Neuronal stem cell (in vitro differentiated cells): ENCODE measurements around the gene ULK4.

Source experiments
- DNase-seq: peaks from one replicate; pipeline ENCODE4 v3.0.0-alpha.2; 2013; ENCODE audit warnings: low spot score
- H2AFZ ChIP-seq: one replicate; pipeline ENCODE4 v1.6.1; 2013; ENCODE audit warnings: mild to moderate bottlenecking, low read length, inconsistent platforms
- H2AK5ac ChIP-seq: 2 replicates; pipeline ENCODE4 v1.6.1; 2013; ENCODE audit warnings: low read depth, mild to moderate bottlenecking, inconsistent platforms, low read length, moderate library complexity, mixed read lengths
- H2BK120ac ChIP-seq: 2 replicates; pipeline ENCODE4 v1.6.1; 2013; ENCODE audit warnings: low read depth, mild to moderate bottlenecking, inconsistent platforms, low read length, moderate library complexity, mixed read lengths
- H2BK12ac ChIP-seq: one replicate; pipeline ENCODE4 v1.6.1; 2013; ENCODE audit warnings: low read length, inconsistent platforms
- H2BK15ac ChIP-seq: 2 replicates; pipeline ENCODE4 v1.6.1; 2013; ENCODE audit warnings: mild to moderate bottlenecking, low read length, inconsistent platforms, mixed read lengths
- H2BK5ac ChIP-seq: one replicate; pipeline ENCODE4 v1.6.1; 2013; ENCODE audit warnings: inconsistent platforms, mild to moderate bottlenecking, low read length, moderate library complexity
- H3K14ac ChIP-seq: one replicate; pipeline ENCODE4 v1.6.1; 2013; ENCODE audit warnings: low read length, inconsistent platforms
- H3K18ac ChIP-seq: 2 replicates; pipeline ENCODE4 v1.6.1; 2013; ENCODE audit warnings: low read length, inconsistent platforms
- H3K23ac ChIP-seq: 2 replicates; pipeline ENCODE4 v1.6.1; 2013; ENCODE audit warnings: low read depth, mild to moderate bottlenecking, mixed read lengths, low read length, inconsistent platforms; ENCODE audit not compliant: poor library complexity
- H3K27ac ChIP-seq: replicated peaks from 3 replicates; pipeline ENCODE4 v1.5.1; 2013; ENCODE audit warnings: low read length, inconsistent platforms
- H3K27me3 ChIP-seq, 3 experiments: 2 replicates each; pipeline ENCODE4 v1.6.1; 2013; ENCODE audit warnings: low read length in 3 of 3, mild to moderate bottlenecking in 2 of 3, inconsistent platforms in 1 of 3, low read depth in 1 of 3, mixed read lengths in 1 of 3, moderate library complexity in 1 of 3; ENCODE audit not compliant: control insufficient read depth in 3 of 3, insufficient read depth in 3 of 3
- H3K36me3 ChIP-seq, 2 donors: replicated peaks in 1 of 2; 2 replicates each; pipeline ENCODE4 v1.6.1; 2013; ENCODE audit warnings: low read length in 2 of 2; ENCODE audit not compliant: control insufficient read depth in 2 of 2, insufficient read depth in 2 of 2
- H3K4ac ChIP-seq: 2 replicates; pipeline ENCODE4 v1.6.1; 2013; ENCODE audit warnings: inconsistent platforms, mild to moderate bottlenecking, low read length, moderate library complexity
- H3K4me1 ChIP-seq, 2 donors: 1 replicate in 1 of 2; 2 replicates in 1 of 2; pipeline ENCODE4 v1.6.1; 2013; ENCODE audit warnings: low read length in 2 of 2, low read depth in 1 of 2; ENCODE audit not compliant: control insufficient read depth in 2 of 2, insufficient read depth in 1 of 2
- H3K4me2 ChIP-seq: one replicate; pipeline ENCODE4 v1.6.1; 2013; ENCODE audit warnings: mild to moderate bottlenecking, low read length, inconsistent platforms; ENCODE audit not compliant: insufficient read depth, poor library complexity, severe bottlenecking
- H3K4me3 ChIP-seq, 2 donors: 2 replicates each; pipeline ENCODE4 v1.5.1; 2013; ENCODE audit warnings: low read length in 2 of 2, mild to moderate bottlenecking in 2 of 2, inconsistent platforms in 1 of 2, moderate library complexity in 1 of 2
- H3K79me1 ChIP-seq: one replicate; pipeline ENCODE4 v1.6.1; 2013; ENCODE audit warnings: low read depth, mild to moderate bottlenecking, inconsistent platforms, low read length, moderate library complexity
- H3K9ac ChIP-seq: one replicate; pipeline ENCODE4 v1.6.1; 2013; ENCODE audit warnings: mild to moderate bottlenecking, low read depth, low read length, inconsistent platforms; ENCODE audit not compliant: poor library complexity
- H3K9me3 ChIP-seq, 2 donors: replicated peaks in 1 of 2; 2 replicates each; pipeline versions ENCODE3 to v1.6.1; 2013; ENCODE audit warnings: low read length in 2 of 2, mild to moderate bottlenecking in 2 of 2, inconsistent platforms in 1 of 2, low read depth in 1 of 2, mixed read lengths in 1 of 2, moderate library complexity in 1 of 2; ENCODE audit not compliant: control insufficient read depth in 2 of 2, insufficient read depth in 1 of 2
- H4K8ac ChIP-seq: one replicate; pipeline ENCODE4 v1.6.1; 2013; ENCODE audit warnings: low read depth, mild to moderate bottlenecking, inconsistent platforms, low read length, moderate library complexity
- H4K91ac ChIP-seq: one replicate; pipeline ENCODE4 v1.6.1; 2013; ENCODE audit warnings: low read length, low read depth, mild to moderate bottlenecking, inconsistent platforms; ENCODE audit not compliant: poor library complexity
- WGBS, 2 donors: extraction: QIAGEN DNeasy Blood & Tissue Kit; methylation state at CpG; one replicate each; pipeline ENCODE4 v1.1.7; 2013; ENCODE audit warnings: missing lambda C conversion rate in 2 of 2, mixed read lengths in 1 of 2; ENCODE audit not compliant: insufficient read length in 2 of 2, insufficient replicate concordance in 1 of 2; ENCODE audit errors: extremely low coverage in 2 of 2; 5-methylcytosine and 5-hydroxymethylcytosine counted together

Gene ULK4

DNA sequence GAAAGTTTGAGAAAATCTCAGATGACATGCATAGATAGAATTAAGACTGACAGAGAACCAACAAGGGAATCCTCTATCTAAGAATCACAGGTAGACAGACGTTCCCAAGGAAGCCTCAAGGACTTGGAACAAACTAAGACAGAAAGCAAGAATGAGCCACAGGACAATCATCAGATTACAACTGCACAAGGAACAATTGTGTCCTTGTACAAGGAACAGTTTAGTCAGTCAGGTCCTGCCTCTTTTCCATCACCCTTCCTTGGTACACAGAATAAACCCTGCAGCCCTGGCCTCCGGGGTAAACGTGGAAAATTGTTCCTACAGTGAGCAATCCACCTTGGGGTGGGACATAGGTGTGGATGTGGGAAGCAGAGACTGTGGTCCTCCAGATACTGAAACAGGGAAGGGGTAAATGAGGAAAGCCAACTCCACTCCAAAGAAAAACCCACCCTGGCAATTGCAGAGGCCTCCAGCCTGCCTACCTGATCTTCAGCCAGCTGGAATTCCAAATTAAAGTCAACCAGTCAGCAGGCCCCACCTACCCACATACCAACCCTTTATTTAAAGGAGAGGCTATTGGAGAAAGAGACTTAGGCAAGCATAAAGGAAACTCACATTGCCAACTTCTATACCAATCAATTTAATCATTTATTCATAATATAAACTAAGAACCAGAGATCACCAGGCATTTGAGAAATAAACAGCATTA lies 73.4 kb downstream of the ULK4 start:
- Histone ChIP-seq H2BK120ac (no peak overlapping the region), H3K18ac (peak overlapping the region; percentile 80), H2AK5ac (no peak overlapping the region), H3K9ac (peak overlapping the region; percentile 30), H2AFZ (no peak overlapping the region), H3K14ac (no peak overlapping the region), H3K36me3 (no peaks in the 10 kb centered on the region), H3K4me1 (peaks cover 0 to 4% of the 10 kb centered on the region in 2 donors), H3K23ac (no peak overlapping the region), H3K4me3 (no peak overlapping the region), H4K91ac (no peak overlapping the region), H3K27me3 (peaks cover 0 to 2% (median 0%) of the 10 kb centered on the region in 3 experiments), H3K4me2 (no peak overlapping the region), H2BK12ac (no peak overlapping the region), H3K9me3 (peaks cover 0 to 3% of the 10 kb centered on the region in 2 donors), H2BK5ac (no peak overlapping the region), H3K4ac (no peak overlapping the region), H3K27ac (peak overlapping the region; percentile 74), H3K79me1 (no peaks in the 10 kb centered on the region), H2BK15ac (no peak overlapping the region), H4K8ac (no peak overlapping the region)
- no peak for DNase-seq
- no CpG with 5 or more reads among the region's 3 CpGs for WGBS, 2 donors

DNA sequence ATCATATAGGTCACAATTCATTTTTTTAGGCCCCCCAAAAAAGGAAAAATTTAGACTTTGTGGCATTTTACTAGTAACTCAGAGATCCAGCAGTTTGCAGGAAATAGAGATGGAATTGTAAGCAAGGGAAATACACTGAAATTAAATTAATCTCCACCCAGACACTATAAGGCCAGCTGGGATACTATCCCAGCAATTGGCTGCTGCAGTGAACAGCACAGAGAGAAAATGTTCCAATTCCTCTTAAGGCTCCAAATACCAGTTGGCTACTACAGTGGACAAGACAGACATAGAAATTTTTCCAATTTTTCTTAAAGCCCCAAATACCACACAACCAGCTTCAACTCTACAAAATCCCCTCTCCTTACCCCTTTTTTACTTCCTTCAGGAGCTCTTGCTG lies 78.9 kb downstream of the ULK4 start:
- DNase-seq, result no peak
- no peaks in the 10 kb centered on the region for H3K4me1 ChIP-seq
- no peak overlapping the region for H3K9ac ChIP-seq
- no peak overlapping the region for H4K91ac ChIP-seq
- no peaks in the 10 kb centered on the region for H3K36me3 ChIP-seq
- no peak overlapping the region for H2BK120ac ChIP-seq
- no peaks in the 10 kb centered on the region for H3K79me1 ChIP-seq
- H2AFZ ChIP-seq, result no peak overlapping the region
- H3K9me3 ChIP-seq, result no peaks in the 10 kb centered on the region
- H3K27me3 ChIP-seq, result no peaks in the 10 kb centered on the region
- H3K4ac ChIP-seq, result no peak overlapping the region
- H3K27ac ChIP-seq, result no peak overlapping the region
- no peak overlapping the region for H2BK12ac ChIP-seq
- H3K14ac ChIP-seq, result no peak overlapping the region
- no peak overlapping the region for H3K4me3 ChIP-seq
- H4K8ac ChIP-seq, result no peak overlapping the region
- no peak overlapping the region for H2AK5ac ChIP-seq
- H2BK15ac ChIP-seq, result no peak overlapping the region
- no peak overlapping the region for H3K23ac ChIP-seq
- H3K18ac ChIP-seq, result no peak overlapping the region
- H2BK5ac ChIP-seq, result no peak overlapping the region
- H3K4me2 ChIP-seq, result no peak overlapping the region

DNA sequence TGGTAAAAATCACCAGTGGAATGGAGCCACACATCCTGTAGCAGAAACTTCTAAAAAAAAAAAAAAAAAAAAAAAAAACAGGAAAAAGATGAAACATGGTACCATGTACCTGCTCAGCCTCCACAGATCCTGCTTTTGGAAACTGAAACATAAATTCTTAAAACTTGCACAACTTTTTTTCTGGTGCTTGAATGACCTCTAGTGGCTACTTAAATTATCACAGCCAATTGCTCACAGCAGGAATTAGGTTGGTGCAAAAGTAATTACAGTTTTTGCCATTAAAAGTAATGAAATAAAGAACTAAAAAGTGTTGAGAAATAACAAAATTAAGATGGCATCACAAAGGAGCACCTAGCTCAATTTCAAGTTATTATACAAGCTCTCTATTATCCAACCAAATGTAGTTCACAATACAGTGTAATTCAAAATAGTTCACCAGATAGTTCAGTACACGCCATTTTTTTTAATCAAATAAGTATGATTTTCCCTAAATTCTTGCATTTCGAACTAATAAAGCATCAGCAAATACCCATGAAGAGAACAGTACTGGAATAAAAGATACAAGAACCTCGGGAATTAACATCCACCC lies 80.6 kb downstream of the ULK4 start:
- Histone ChIP-seq H3K27me3 (no peaks in the 10 kb centered on the region), H3K27ac (no peak overlapping the region)
- WGBS, 2 donors, result no CpG with 5 or more reads among the region's 3 CpGs

DNA sequence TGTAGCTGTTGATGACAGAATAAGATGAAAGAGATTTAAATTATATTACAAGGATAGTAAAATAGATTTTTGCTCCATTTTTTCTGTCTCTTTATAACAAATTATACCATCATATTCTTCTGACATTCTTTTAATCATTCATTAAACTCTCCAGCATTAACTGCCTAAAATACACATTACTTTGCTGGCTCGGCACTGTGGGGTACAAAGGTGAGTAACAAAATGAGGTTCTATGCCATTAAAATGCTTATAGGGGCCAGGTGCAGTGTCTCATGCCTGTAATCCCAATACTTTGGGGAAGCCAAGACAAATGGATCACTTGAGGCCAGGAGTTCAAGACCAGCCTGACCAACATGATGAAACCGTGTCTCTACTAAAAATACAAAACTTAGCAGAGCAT lies 81.5 kb downstream of the ULK4 start:
- Histone ChIP-seq H3K18ac (no peak overlapping the region), H2BK5ac (no peak overlapping the region), H3K36me3 (no peaks in the 10 kb centered on the region), H2AK5ac (no peak overlapping the region), H4K8ac (no peak overlapping the region), H3K4me2 (no peak overlapping the region), H4K91ac (no peak overlapping the region), H3K27ac (no peak overlapping the region), H3K9me3 (no peaks in the 10 kb centered on the region), H2BK12ac (no peak overlapping the region), H3K4me3 (no peak overlapping the region), H3K79me1 (no peaks in the 10 kb centered on the region), H2BK15ac (no peak overlapping the region), H3K4ac (no peak overlapping the region), H3K4me1 (no peaks in the 10 kb centered on the region), H3K9ac (no peak overlapping the region), H2AFZ (no peak overlapping the region), H3K14ac (no peak overlapping the region), H3K23ac (no peak overlapping the region), H2BK120ac (no peak overlapping the region), H3K27me3 (no peaks in the 10 kb centered on the region)
- no peak for DNase-seq
- WGBS, 2 donors, result no CpG with 5 or more reads among the region's 2 CpGs

More for the DNA sequence above, 80.6 kb downstream of the ULK4 start:
- Histone ChIP-seq H2AFZ (no peak overlapping the region), H3K79me1 (no peaks in the 10 kb centered on the region), H2BK5ac (no peak overlapping the region), H2BK12ac (no peak overlapping the region), H3K4me2 (no peak overlapping the region), H3K14ac (no peak overlapping the region), H3K9ac (no peak overlapping the region), H3K36me3 (no peaks in the 10 kb centered on the region), H3K9me3 (no peaks in the 10 kb centered on the region), H2BK120ac (no peak overlapping the region), H2BK15ac (no peak overlapping the region), H2AK5ac (no peak overlapping the region), H4K91ac (no peak overlapping the region), H3K4me1 (no peaks in the 10 kb centered on the region), H3K4me3 (no peak overlapping the region), H3K4ac (no peak overlapping the region), H3K23ac (no peak overlapping the region), H4K8ac (no peak overlapping the region), H3K18ac (no peak overlapping the region)
- DNase-seq, result peak; percentile 18
